HK-2 (cell line): ENCODE measurements around the gene ZNF207.
"Not testable (repeated sequence)": the region's sequence is repeated elsewhere in the genome, so short reads cannot be mapped to it uniquely, and the experiment has no call there.

Experiments
- DNase-seq: peaks from one replicate; pipeline ENCODE4 v3.0.0-alpha.2; 2018; ENCODE audit not compliant: unreplicated experiment

Gene ZNF207

GRCh38 chr17:32386844-32387243, 36.9 kb downstream of the ZNF207 start:
- no peak for DNase-seq

DNA sequence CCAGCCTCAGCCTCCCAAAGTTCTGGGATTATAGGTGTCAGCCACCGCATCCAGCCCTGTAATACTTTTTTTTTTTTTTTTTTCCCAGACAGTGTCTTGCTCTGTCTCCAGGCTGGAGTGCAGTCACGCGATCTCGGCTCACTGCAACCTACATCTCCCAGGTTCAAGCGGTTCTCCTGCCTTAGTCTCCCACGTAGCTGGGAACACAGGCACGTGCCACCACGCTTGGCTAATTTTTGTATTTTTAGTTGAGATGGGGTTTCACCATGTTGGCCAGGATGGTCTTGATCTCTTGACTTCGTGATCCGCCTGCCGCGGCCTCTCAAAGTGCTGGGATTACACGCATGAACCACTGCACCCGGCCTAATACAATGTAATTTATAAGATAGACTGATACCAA, 38.2 kb downstream of the ZNF207 start:
- DNase-seq: not testable (repeated sequence)

DNA sequence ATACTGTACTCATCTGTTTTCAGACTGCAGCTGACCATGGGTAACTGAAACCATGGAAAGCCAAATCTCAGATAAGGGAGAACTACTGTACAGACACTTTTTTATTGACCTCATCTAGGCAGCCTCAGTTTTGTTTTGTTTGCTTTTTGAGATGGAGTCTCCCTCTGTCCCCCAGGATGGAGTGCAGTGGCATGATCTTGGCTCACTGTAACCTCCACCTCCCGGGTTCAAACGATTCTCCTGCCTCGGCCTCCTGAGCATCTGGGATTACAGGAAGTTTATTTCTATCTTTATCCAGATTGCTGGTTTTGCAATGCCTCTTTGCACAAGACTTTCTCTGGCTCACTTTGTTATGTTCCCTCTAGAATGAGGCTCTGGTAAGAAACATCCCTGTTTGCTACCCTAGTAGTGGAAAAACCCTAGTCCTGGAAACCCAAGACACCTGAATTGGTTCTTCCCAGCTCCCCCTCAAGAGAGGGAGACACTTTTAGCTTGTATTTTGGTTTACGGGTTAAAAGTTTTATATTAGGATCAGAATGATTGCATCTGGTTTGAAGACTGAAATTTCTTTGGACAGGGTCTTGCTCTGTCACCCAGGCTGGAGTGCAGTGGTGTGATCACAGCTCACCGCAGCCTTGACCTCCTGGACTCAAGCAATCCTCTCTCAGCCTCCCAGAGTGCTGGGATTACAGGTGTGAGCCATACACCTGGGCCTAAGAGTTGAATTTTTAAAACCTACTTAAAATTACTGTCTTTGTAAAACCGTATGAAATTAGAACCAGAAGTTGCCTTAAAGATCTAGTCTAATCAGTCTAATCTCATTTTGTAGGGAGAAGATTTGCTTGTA, 38.9 kb downstream of the ZNF207 start:
- DNase-seq: no peak

- no peak for DNase-seq
These were observed 43.9 kb downstream of the ZNF207 start for GRCh38 chr17:32393904-32394303.

DNA sequence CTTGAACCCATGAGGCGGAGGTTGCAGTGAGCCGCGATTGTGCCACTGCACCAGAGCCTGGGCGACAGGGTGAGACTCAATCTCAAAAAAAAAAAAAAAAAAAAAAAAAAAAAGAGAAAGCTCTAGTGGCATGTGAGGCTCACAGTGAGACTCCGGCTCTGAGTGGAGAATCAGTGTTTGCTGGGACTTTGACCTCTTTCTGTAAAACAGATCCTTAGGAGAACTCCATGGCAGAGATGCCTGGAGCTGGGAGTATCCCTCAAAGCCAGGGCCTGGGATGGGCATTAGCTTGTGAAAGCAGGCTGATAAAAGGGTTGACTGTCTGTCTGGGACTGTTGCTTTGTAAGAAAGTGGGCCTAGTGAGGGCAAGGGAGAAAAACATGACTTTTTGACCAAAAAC, 46.4 kb downstream of the ZNF207 start:
- DNase-seq: no peak

DNA sequence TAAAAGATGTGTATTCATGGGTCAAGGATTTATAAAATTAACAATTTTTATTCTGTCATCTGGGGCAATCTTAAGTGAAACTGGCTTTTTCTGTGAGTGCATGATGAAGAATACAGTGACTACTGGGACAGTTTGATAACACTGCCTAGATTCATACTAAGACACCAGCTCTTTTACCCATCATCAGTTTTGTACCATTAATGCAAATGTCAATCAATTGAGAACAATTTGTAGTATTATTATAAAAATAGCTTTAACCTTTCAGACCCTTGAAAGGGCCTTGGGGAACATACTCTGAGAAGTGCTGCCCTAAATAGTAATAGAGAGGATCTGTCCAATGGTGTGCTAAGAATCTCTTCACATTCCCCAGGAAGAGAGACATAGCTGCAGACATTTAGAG, 49.0 kb downstream of the ZNF207 start:
- DNase-seq: no peak

- DNase-seq: not testable (repeated sequence)
These were observed 60.1 kb downstream of the ZNF207 start for GRCh38 chr17:32410085-32410484.

GRCh38 chr17:32426894-32427293, 76.9 kb downstream of the ZNF207 start:
- no peak for DNase-seq

GRCh38 chr17:32429598-32429997, 79.6 kb downstream of the ZNF207 start:
- DNase-seq: no peak
